Right renal pelvis (tissue), 4 donors: ENCODE results near the gene MAP4K3. TPM values are rescaled to one million over a fixed set of nuclear protein-coding genes. Genes with fewer than 3 reads are reported as not detected.

Experiments
- DNase-seq, 4 donors: peaks; one replicate each; pipeline ENCODE4 v3.0.0-alpha.2; 2013; ENCODE audit warnings: low read depth in 4 of 4, low spot score in 3 of 4, missing footprints in 1 of 4
- polyA plus RNA-seq, 4 donors: library from polyadenylated mRNA; unstranded; fragments of 120-200 nt; gene quantifications; one replicate each; pipeline ENCODE4 v1.2.1, GENCODE V29; 2013; ENCODE audit not compliant: insufficient read length in 4 of 4

Gene MAP4K3
- polyA plus RNA-seq, 4 donors: 59.9 to 96.7 (median 78.7) TPM

DNA sequence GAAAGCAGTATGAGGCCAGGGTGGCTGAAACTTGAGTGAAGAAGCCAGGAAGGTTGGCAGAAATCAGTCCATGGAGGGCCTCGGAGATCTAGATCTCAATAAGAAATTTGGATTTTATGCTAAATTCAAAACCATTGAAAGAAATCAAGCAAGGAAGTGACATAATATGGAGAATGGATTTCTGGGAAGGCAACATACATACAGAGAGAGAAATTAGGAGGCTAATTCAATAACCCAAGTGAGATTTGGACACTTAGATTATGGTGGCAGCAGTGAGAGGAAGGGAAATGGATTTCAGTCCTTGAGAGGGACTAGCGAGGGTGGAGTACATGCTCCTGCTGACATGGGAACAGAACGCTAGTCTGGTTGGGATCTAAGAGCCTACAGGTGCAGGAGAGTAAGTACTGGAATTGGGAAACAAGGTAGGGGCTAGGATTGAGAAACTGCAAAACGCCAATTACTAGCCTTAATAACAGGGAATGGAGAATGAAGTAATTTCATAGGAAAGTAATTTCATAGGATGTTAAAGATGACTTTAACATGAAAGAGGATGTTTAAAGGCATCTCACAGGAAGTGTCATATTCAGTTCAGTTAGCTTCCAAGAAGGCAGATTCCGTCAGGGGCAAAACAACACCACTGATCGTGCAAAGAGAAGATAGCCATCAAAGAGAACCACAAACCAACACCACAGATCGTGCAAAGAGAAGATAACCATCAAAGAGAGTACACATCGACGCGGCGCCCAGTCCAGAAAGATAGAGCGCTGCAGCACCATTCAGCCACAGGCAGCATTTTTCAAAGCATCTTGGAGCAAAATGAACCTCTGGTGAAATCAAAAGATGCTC is 220.5 kb downstream of the MAP4K3 start:
- DNase-seq: no peak

DNA sequence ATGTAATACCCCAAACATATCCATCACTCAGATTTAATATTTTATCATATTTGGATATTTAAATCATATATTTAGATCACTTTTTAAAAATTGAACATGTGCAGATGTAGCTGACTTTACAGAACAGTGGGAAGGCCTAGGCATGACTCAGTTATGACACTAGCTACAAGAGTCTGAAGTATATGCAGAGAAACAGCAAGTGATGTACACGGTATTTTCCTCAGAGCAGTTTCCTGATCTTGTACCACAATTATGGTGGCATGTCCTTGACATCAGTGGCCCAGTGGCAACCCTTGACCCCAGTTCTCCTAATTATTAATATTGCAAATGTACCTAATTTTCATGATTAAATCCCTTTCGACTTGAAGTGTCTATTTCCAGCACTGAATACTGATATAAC is 221.5 kb downstream of the MAP4K3 start:
- DNase-seq: no peak

DNA sequence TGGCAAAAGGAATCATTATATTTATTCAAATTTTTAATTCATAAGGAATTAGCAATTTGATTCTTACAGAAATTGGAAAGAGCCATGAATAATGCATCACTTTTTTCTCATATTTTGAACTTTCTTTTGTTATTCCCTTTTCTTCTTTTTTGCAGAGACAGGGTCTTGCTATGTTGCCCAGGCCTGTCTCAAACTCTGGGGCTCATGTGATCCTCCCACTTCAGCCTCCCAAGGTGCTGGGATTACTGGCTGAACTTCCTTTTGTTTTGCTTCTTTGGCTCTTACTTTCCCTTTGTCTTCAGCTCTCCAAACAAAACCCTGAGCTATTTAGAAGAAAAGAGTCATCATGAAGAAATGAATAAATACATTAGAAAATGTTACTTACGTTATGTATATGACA is 224.1 kb downstream of the MAP4K3 start:
- no peak for DNase-seq

DNA sequence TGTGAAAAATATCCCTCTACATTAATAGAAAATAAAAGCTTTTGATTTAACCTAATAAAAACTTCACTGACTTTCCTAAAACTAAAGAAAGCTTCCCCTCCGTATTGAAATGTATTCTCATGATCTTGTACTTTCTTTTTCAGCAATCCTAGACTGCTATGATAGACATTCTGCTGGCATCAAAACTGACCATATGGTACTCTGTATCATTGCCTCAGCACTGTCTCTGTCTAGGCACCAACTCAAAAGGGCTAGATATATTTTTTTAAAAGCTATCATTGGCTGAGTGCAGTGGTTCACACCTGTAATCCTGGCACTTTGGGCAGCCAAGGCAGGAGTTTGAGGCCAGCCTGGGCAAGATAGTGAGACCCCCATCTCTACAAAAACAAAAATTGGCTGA is 226.2 kb downstream of the MAP4K3 start:
- DNase-seq: no peak

DNA sequence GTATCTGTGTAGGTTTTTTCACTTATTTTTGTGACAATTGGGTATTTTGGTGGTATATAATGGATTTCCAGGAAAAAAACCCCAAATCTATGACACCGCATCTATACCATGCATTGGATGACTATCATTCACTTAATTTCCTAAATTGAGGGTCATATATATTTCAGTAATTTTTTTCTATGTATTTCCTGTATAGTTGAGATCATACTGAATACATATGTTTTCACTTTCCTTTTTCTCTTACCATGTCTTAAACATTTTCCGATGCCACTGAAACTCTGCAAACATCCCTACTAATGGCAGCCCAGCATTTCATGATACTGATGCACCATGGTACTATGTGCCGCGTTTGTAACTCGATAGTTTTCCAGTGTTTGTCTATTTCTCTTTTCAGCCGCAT is 233.7 kb downstream of the MAP4K3 start:
- no peak for DNase-seq

DNA sequence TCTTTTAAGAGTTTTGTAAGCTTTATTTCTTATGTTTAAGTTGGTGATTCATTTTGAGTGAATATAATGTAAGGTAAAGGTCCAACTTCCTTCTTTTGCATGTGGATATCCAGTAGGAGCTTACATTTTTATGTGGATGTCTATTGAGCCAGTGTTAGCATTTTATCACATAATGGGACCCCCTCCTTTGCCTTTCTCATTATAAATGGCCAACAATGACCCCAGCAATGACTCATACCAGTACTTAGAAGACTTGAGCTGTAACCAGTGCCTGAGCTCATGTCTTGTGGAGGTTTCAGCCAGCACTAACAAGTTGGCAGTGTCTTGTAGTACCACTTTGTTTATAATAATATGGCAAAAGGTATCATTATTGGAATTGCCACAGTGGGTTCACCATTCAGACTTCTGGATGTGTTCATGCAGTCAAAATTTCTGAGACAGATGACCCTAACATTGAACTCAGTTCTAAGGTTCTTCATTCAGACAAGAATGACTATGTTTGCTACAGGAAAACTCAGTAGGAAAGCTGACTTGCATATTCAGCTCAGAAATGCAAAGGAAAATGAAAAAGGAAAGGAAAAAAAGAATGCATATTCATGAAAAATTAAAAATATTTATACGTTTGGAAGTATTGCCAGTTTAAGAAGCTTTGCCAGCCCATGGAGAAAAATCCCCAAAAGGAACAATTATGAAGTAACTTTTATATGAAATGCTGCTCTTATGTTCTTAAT is 234.3 kb downstream of the MAP4K3 start:
- DNase-seq: no peak

Other genes with a start within 250 kb of the MAP4K3 start
- gene CDKL4, start 193.3 kb downstream of the MAP4K3 start, polyA plus RNA-seq: under 1 TPM; 0.45 to 0.80 (median 0.73) TPM
- gene TMEM178A, start 228.6 kb upstream of the MAP4K3 start, polyA plus RNA-seq: 100 to 1,000 TPM in 1 of 4 donors, 10 to 100 TPM in 3; 77.2 to 101 (median 84.0) TPM